ENCODE measurements around the gene TMEM79. TPM values are rescaled to one million over a fixed set of nuclear protein-coding genes. Genes with fewer than 3 reads are reported as not detected.

The TMEM79 gene
- total RNA-seq, 4 donors from 2014 or later: 81.0 to 120 (median 97.5) TPM

DNA sequence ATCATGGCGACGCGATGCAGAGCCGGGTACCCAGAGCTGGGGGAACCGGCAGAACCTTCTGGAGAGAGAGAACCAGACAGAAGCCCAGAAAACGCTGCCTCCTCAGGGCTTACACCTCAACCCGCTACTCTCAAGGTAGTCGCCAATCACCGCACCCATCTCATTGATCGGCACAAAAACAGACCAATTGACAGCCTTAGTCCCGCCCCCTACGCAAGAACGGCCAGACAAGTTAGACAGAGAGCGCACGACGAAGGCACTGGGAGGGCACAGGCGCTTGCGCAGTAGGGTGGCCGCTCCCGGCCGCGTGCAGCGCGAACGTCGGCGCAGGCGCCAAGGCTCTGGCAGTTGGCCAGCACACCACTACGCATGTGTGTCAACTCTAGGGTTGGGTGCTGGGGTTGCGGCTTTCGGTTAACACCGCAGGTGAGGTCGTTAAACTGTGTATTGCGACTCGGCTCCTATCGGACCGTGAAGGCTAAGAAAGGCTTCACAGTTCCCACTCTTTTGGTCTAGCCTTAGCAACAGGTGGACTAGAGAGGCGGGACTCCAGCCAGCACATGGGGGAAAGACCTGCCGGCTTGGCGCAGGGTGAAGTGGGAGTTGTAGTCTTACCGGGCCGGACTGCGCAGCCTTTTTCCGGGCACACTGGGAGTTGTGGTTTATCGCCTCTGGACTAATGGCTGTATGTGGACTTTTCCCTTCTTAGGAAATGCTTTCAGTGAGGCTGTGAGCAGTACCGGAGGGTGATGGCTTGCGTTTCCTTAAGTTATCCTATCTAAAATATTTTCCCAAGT lies 54.3 kb downstream of the TMEM79 start, which contains the start of the genes CCT3 and TSACC:
Gene CCT3, minus strand, starts transcription at position 113 of the 797 bp plus-strand sequence. Its CDS starts 108 bp downstream, at position 5.
Gene TSACC, plus strand, starts transcription at position 347 of the 797 bp plus-strand sequence. CDS start 1,232 bp downstream, outside the sequence.
- H3K27ac ChIP-seq: peak within 1 kb of the TSS; percentile 75
- WGBS: 1% methylated on average over 23 of the region's 47 CpGs
- TF ChIP-seq POLR2AphosphoS5 (IDR thresholded peaks at IDR 0.05): peak in 2 of 3 donors; percentile 51 to 80
- TF ChIP-seq, protein P1, sequence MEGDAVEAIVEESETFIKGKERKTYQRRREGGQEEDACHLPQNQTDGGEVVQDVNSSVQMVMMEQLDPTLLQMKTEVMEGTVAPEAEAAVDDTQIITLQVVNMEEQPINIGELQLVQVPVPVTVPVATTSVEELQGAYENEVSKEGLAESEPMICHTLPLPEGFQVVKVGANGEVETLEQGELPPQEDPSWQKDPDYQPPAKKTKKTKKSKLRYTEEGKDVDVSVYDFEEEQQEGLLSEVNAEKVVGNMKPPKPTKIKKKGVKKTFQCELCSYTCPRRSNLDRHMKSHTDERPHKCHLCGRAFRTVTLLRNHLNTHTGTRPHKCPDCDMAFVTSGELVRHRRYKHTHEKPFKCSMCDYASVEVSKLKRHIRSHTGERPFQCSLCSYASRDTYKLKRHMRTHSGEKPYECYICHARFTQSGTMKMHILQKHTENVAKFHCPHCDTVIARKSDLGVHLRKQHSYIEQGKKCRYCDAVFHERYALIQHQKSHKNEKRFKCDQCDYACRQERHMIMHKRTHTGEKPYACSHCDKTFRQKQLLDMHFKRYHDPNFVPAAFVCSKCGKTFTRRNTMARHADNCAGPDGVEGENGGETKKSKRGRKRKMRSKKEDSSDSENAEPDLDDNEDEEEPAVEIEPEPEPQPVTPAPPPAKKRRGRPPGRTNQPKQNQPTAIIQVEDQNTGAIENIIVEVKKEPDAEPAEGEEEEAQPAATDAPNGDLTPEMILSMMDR (IDR thresholded peaks at IDR 0.05): no peak
- no peaks in the 10 kb centered on the region for H3K27me3 ChIP-seq
- peaks cover 19% of the 10 kb centered on the region for H3K36me3 ChIP-seq
- H3K4me3 ChIP-seq: peak within 1 kb of the TSS; percentile 68
- H3K9me3 ChIP-seq: no peaks in the 10 kb centered on the region
- peak; percentile 98 for DNase-seq (ENCODE audit: low spot score in 2 of 2)
- peaks cover 16% of the 10 kb centered on the region for H3K4me1 ChIP-seq

Other genes starting within 250 kb of the TMEM79 start
- 10 to 100 TPM; 32.7 to 42.7 (median 39.8) TPM for gene UBQLN4, start 230.5 kb upstream of the TMEM79 start, total RNA-seq
- gene LAMTOR2, start 229.5 kb upstream of the TMEM79 start, total RNA-seq: 10 to 100 TPM; 27.3 to 66.6 (median 57.7) TPM
- 100 to 1,000 TPM; 150 to 284 (median 205) TPM for gene RAB25, start 223.2 kb upstream of the TMEM79 start, total RNA-seq
- 1 to 10 TPM in 2 of 4 donors, under 1 TPM in 2; 0.42 to 2.7 (median 1.0) TPM for gene MEX3A, start 201.9 kb upstream of the TMEM79 start, total RNA-seq
- 100 to 1,000 TPM; 574 to 977 (median 714) TPM for gene LMNA, start 169.6 kb upstream of the TMEM79 start, total RNA-seq
- gene SEMA4A, start 130.7 kb upstream of the TMEM79 start, total RNA-seq: 10 to 100 TPM; 43.8 to 61.2 (median 50.2) TPM
- 10 to 100 TPM; 15.1 to 20.4 (median 17.2) TPM for gene SLC25A44, start 90.2 kb upstream of the TMEM79 start, total RNA-seq
- 10 to 100 TPM; 42.7 to 74.3 (median 70.1) TPM for gene PMF1, start 71.3 kb upstream of the TMEM79 start, total RNA-seq
- gene BGLAP, start 42.1 kb upstream of the TMEM79 start, total RNA-seq: 1 to 10 TPM in 2 of 4 donors, not detected in 2; 1.2 to 4.4 TPM
- 10 to 100 TPM in 1 of 4 donors, 1 to 10 TPM in 3; 4.5 to 18.5 (median 7.2) TPM for gene PAQR6, start 36.3 kb upstream of the TMEM79 start, total RNA-seq
- 100 to 1,000 TPM in 1 of 4 donors, 10 to 100 TPM in 3; 68.0 to 170 (median 76.6) TPM for gene SMG5, start 1.5 kb upstream of the TMEM79 start, total RNA-seq
- gene GLMP, start 11.4 kb downstream of the TMEM79 start, total RNA-seq: 10 to 100 TPM; 35.5 to 78.1 (median 42.8) TPM
- gene VHLL, start 15.0 kb downstream of the TMEM79 start, total RNA-seq: not detected
- 100 to 1,000 TPM in 3 of 4 donors, 10 to 100 TPM in 1; 91.4 to 198 (median 149) TPM for gene CCT3, start 54.0 kb downstream of the TMEM79 start, total RNA-seq
- gene TSACC, start 54.2 kb downstream of the TMEM79 start, total RNA-seq: not detected
- 10 to 100 TPM in 1 of 4 donors, 1 to 10 TPM in 3; 7.4 to 14.8 (median 8.1) TPM for gene RHBG, start 84.9 kb downstream of the TMEM79 start, total RNA-seq
- 10 to 100 TPM; 61.7 to 73.5 (median 67.1) TPM for gene MEF2D, start 216.4 kb downstream of the TMEM79 start, total RNA-seq

Measured in suprapubic skin (tissue), 4 donors.